ENCODE data around the gene IGF2BP2.

The IGF2BP2 gene

DNA sequence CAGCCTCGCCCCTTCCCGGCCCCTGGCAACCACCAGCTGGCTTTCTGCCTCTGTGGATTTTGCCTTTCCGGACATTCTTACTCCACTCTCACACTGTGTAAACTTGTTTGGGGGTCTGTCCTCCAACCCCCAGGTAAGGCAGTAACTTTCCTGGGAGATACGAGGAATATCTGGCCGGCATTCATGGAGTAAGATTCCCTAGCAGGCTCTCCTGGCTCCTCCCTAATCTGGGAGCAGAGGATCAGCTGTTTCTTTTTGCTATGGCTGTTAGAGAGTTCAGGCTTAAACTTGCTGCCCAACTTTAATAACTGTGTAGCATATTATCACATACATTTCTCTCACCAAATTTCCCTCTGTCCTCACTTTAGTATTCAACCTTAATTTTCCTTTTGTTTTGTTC is 64.3 kb downstream of the IGF2BP2 start:
- H3K79me1 ChIP-seq (ENCODE audit: low read depth, low read length), result peaks cover 2% of the 10 kb centered on the region
- H3K18ac ChIP-seq (ENCODE audit: low read length), result no peak overlapping the region
- no peak overlapping the region for H2BK120ac ChIP-seq (ENCODE audit: low read depth, low read length)
- no peaks in the 10 kb centered on the region for H3K27me3 ChIP-seq (ENCODE audit: control insufficient read depth in 3 of 3, insufficient read depth in 3 of 3, low read depth in 1 of 3, low read length in 3 of 3)
- H2BK15ac ChIP-seq (ENCODE audit: low read length), result no peak overlapping the region
- H3K36me3 ChIP-seq (replicated peaks in 1 of 2; ENCODE audit: control insufficient read depth in 2 of 2, insufficient read depth in 2 of 2, low read length in 2 of 2), result peaks cover 6 to 32% of the 10 kb centered on the region in 2 donors
- H3K14ac ChIP-seq (ENCODE audit: low read length), result no peak overlapping the region
- H3K4me2 ChIP-seq (ENCODE audit: insufficient read depth, low read length, poor library complexity, severe bottlenecking), result no peak overlapping the region
- no peak overlapping the region for H2BK5ac ChIP-seq (ENCODE audit: low read length)
- no peak overlapping the region for H3K27ac ChIP-seq (replicated peaks; ENCODE audit: low read length)
- no peak overlapping the region for H2BK12ac ChIP-seq (ENCODE audit: low read length)
- H2AFZ ChIP-seq (ENCODE audit: low read length), result no peak overlapping the region
- H3K4me3 ChIP-seq (ENCODE audit: low read length in 2 of 2), result no peak overlapping the region
- no peak for DNase-seq (ENCODE audit: low spot score)
- H3K4me1 ChIP-seq (ENCODE audit: control insufficient read depth in 2 of 2, insufficient read depth in 1 of 2, low read depth in 1 of 2, low read length in 2 of 2), result peaks cover 14 to 19% of the 10 kb centered on the region in 2 donors
- no peak overlapping the region for H3K23ac ChIP-seq (ENCODE audit: low read depth, low read length, poor library complexity)
- no peak overlapping the region for H2AK5ac ChIP-seq (ENCODE audit: low read depth, low read length)
- H3K9me3 ChIP-seq (replicated peaks in 1 of 2; ENCODE audit: control insufficient read depth in 2 of 2, insufficient read depth in 1 of 2, low read depth in 1 of 2, low read length in 2 of 2), result peaks cover 4 to 10% of the 10 kb centered on the region in 2 donors
- WGBS, 2 donors (ENCODE audit: extremely low coverage in 2 of 2, insufficient read length in 2 of 2, insufficient replicate concordance in 1 of 2), result no CpG with 5 or more reads among the region's 5 CpGs
- H3K4ac ChIP-seq (ENCODE audit: low read length), result no peak overlapping the region
- no peak overlapping the region for H4K91ac ChIP-seq (ENCODE audit: low read depth, low read length, poor library complexity)
- no peak overlapping the region for H4K8ac ChIP-seq (ENCODE audit: low read depth, low read length)
- no peak overlapping the region for H3K9ac ChIP-seq (ENCODE audit: low read depth, low read length, poor library complexity)

- Histone ChIP-seq H3K4me1 (ENCODE audit: control insufficient read depth in 2 of 2, insufficient read depth in 1 of 2, low read depth in 1 of 2, low read length in 2 of 2) (peaks cover 12 to 15% of the 10 kb centered on the region in 2 donors), H2BK15ac (ENCODE audit: low read length) (no peak overlapping the region), H2AK5ac (ENCODE audit: low read depth, low read length) (no peak overlapping the region), H2AFZ (ENCODE audit: low read length) (no peak overlapping the region), H3K36me3 (replicated peaks in 1 of 2; ENCODE audit: control insufficient read depth in 2 of 2, insufficient read depth in 2 of 2, low read length in 2 of 2) (peaks cover 8 to 36% of the 10 kb centered on the region in 2 donors), H3K9me3 (replicated peaks in 1 of 2; ENCODE audit: control insufficient read depth in 2 of 2, insufficient read depth in 1 of 2, low read depth in 1 of 2, low read length in 2 of 2) (peaks cover 5 to 11% of the 10 kb centered on the region in 2 donors), H3K14ac (ENCODE audit: low read length) (no peak overlapping the region), H4K91ac (ENCODE audit: low read depth, low read length, poor library complexity) (no peak overlapping the region), H3K4ac (ENCODE audit: low read length) (no peak overlapping the region), H3K18ac (ENCODE audit: low read length) (no peak overlapping the region), H3K79me1 (ENCODE audit: low read depth, low read length) (peaks cover 3% of the 10 kb centered on the region), H2BK12ac (ENCODE audit: low read length) (no peak overlapping the region), H2BK5ac (ENCODE audit: low read length) (no peak overlapping the region), H3K27me3 (ENCODE audit: control insufficient read depth in 3 of 3, insufficient read depth in 3 of 3, low read depth in 1 of 3, low read length in 3 of 3) (no peaks in the 10 kb centered on the region), H3K4me2 (ENCODE audit: insufficient read depth, low read length, poor library complexity, severe bottlenecking) (no peak overlapping the region), H4K8ac (ENCODE audit: low read depth, low read length) (no peak overlapping the region), H3K9ac (ENCODE audit: low read depth, low read length, poor library complexity) (no peak overlapping the region), H2BK120ac (ENCODE audit: low read depth, low read length) (no peak overlapping the region), H3K27ac (replicated peaks; ENCODE audit: low read length) (no peak overlapping the region), H3K23ac (ENCODE audit: low read depth, low read length, poor library complexity) (no peak overlapping the region), H3K4me3 (ENCODE audit: low read length in 2 of 2) (no peak overlapping the region)
- WGBS, 2 donors (ENCODE audit: extremely low coverage in 2 of 2, insufficient read length in 2 of 2, insufficient replicate concordance in 1 of 2), result no CpG with 5 or more reads among the region's 2 CpGs
- no peak for DNase-seq (ENCODE audit: low spot score)
Observed at GRCh38 chr3:185760088-185760487, 64.8 kb downstream of the IGF2BP2 start.

GRCh38 chr3:185759512-185759911 is 65.3 kb downstream of the IGF2BP2 start:
- Histone ChIP-seq H4K91ac (ENCODE audit: low read depth, low read length, poor library complexity) (no peak overlapping the region), H3K27ac (replicated peaks; ENCODE audit: low read length) (no peak overlapping the region), H3K23ac (ENCODE audit: low read depth, low read length, poor library complexity) (no peak overlapping the region), H3K4me1 (ENCODE audit: control insufficient read depth in 2 of 2, insufficient read depth in 1 of 2, low read depth in 1 of 2, low read length in 2 of 2) (peaks cover 9 to 12% of the 10 kb centered on the region in 2 donors), H3K27me3 (ENCODE audit: control insufficient read depth in 3 of 3, insufficient read depth in 3 of 3, low read depth in 1 of 3, low read length in 3 of 3) (no peaks in the 10 kb centered on the region), H3K18ac (ENCODE audit: low read length) (no peak overlapping the region), H2AFZ (ENCODE audit: low read length) (no peak overlapping the region), H3K14ac (ENCODE audit: low read length) (no peak overlapping the region), H2BK12ac (ENCODE audit: low read length) (no peak overlapping the region), H2BK5ac (ENCODE audit: low read length) (no peak overlapping the region), H3K4ac (ENCODE audit: low read length) (no peak overlapping the region), H3K9me3 (replicated peaks in 1 of 2; ENCODE audit: control insufficient read depth in 2 of 2, insufficient read depth in 1 of 2, low read depth in 1 of 2, low read length in 2 of 2) (peaks cover 6 to 13% of the 10 kb centered on the region in 2 donors), H4K8ac (ENCODE audit: low read depth, low read length) (no peak overlapping the region), H2BK120ac (ENCODE audit: low read depth, low read length) (no peak overlapping the region), H3K4me3 (ENCODE audit: low read length in 2 of 2) (no peak overlapping the region), H3K4me2 (ENCODE audit: insufficient read depth, low read length, poor library complexity, severe bottlenecking) (no peak overlapping the region), H3K36me3 (replicated peaks in 1 of 2; ENCODE audit: control insufficient read depth in 2 of 2, insufficient read depth in 2 of 2, low read length in 2 of 2) (peaks cover 8 to 40% of the 10 kb centered on the region in 2 donors), H2BK15ac (ENCODE audit: low read length) (no peak overlapping the region), H3K9ac (ENCODE audit: low read depth, low read length, poor library complexity) (no peak overlapping the region), H3K79me1 (ENCODE audit: low read depth, low read length) (peaks cover 5% of the 10 kb centered on the region), H2AK5ac (ENCODE audit: low read depth, low read length) (no peak overlapping the region)
- DNase-seq (ENCODE audit: low spot score), result no peak
- no CpG with 5 or more reads among the region's 6 CpGs for WGBS, 2 donors (ENCODE audit: extremely low coverage in 2 of 2, insufficient read length in 2 of 2, insufficient replicate concordance in 1 of 2)

- H3K9ac ChIP-seq (ENCODE audit: low read depth, low read length, poor library complexity), result no peak overlapping the region
- H2AFZ ChIP-seq (ENCODE audit: low read length), result no peak overlapping the region
- no peak for DNase-seq (ENCODE audit: low spot score)
- no peak overlapping the region for H2BK15ac ChIP-seq (ENCODE audit: low read length)
- no peak overlapping the region for H2BK5ac ChIP-seq (ENCODE audit: low read length)
- no peak overlapping the region for H4K8ac ChIP-seq (ENCODE audit: low read depth, low read length)
- no peak overlapping the region for H4K91ac ChIP-seq (ENCODE audit: low read depth, low read length, poor library complexity)
- no CpG with 5 or more reads among the region's 1 CpG for WGBS, 2 donors (ENCODE audit: extremely low coverage in 2 of 2, insufficient read length in 2 of 2, insufficient replicate concordance in 1 of 2)
- H3K27ac ChIP-seq (replicated peaks; ENCODE audit: low read length), result no peak overlapping the region
- peaks cover 4 to 8% of the 10 kb centered on the region in 2 donors for H3K4me1 ChIP-seq (ENCODE audit: control insufficient read depth in 2 of 2, insufficient read depth in 1 of 2, low read depth in 1 of 2, low read length in 2 of 2)
- peaks cover 6 to 13% of the 10 kb centered on the region in 2 donors for H3K9me3 ChIP-seq (replicated peaks in 1 of 2; ENCODE audit: control insufficient read depth in 2 of 2, insufficient read depth in 1 of 2, low read depth in 1 of 2, low read length in 2 of 2)
- H3K14ac ChIP-seq (ENCODE audit: low read length), result no peak overlapping the region
- H3K27me3 ChIP-seq (ENCODE audit: control insufficient read depth in 3 of 3, insufficient read depth in 3 of 3, low read depth in 1 of 3, low read length in 3 of 3), result no peaks in the 10 kb centered on the region
- no peak overlapping the region for H2AK5ac ChIP-seq (ENCODE audit: low read depth, low read length)
- H3K23ac ChIP-seq (ENCODE audit: low read depth, low read length, poor library complexity), result no peak overlapping the region
- H3K18ac ChIP-seq (ENCODE audit: low read length), result no peak overlapping the region
- no peak overlapping the region for H3K4me3 ChIP-seq (ENCODE audit: low read length in 2 of 2)
- no peak overlapping the region for H2BK12ac ChIP-seq (ENCODE audit: low read length)
- no peak overlapping the region for H3K4ac ChIP-seq (ENCODE audit: low read length)
- peaks cover 8 to 40% of the 10 kb centered on the region in 2 donors for H3K36me3 ChIP-seq (replicated peaks in 1 of 2; ENCODE audit: control insufficient read depth in 2 of 2, insufficient read depth in 2 of 2, low read length in 2 of 2)
- H2BK120ac ChIP-seq (ENCODE audit: low read depth, low read length), result no peak overlapping the region
- H3K79me1 ChIP-seq (ENCODE audit: low read depth, low read length), result peaks cover 5% of the 10 kb centered on the region
- no peak overlapping the region for H3K4me2 ChIP-seq (ENCODE audit: insufficient read depth, low read length, poor library complexity, severe bottlenecking)
Observed at GRCh38 chr3:185758912-185759311, 65.9 kb downstream of the IGF2BP2 start.

Measured in neuronal stem cell (in vitro differentiated cells).